Adrenal gland (tissue), 12 donors: ENCODE results near the gene RBM39. TPM values are rescaled to one million over a fixed set of nuclear protein-coding genes. Genes with fewer than 3 reads are reported as not detected.
"Not testable (repeated sequence)": the region's sequence is repeated elsewhere in the genome, so short reads cannot be mapped to it uniquely, and the experiment has no call there.

Experiments
- DNase-seq, 7 donors: peaks; one replicate each; pipeline ENCODE4 v3.0.0-alpha.2; 2019 to 2020
- H3K27ac ChIP-seq, 5 donors: fragments of 200-600 bp; sonication (generic) in 4 of 5; 1 replicate in 3 of 5; 2 replicates in 2 of 5; pipeline versions ENCODE4 v1.5.1 to v1.8.0; 2016 to 2020; ENCODE audit warnings: mild to moderate bottlenecking in 1 of 5
- H3K27me3 ChIP-seq: fragments of 200-600 bp; 2 replicates; pipeline ENCODE4 v1.8.0; 2021
- H3K36me3 ChIP-seq, 2 donors: fragments of 200-600 bp; replicated peaks in 1 of 2; 1 replicate in 1 of 2; 2 replicates in 1 of 2; pipeline versions ENCODE4 v1.5.1 to v1.8.0; 2018 to 2022
- H3K4me1 ChIP-seq, 2 donors: fragments of 200-600 bp; replicated peaks in 1 of 2; 1 replicate in 1 of 2; 2 replicates in 1 of 2; pipeline versions ENCODE4 v1.5.1 to v1.8.0; 2018 to 2021
- H3K4me3 ChIP-seq, 4 donors: fragments of 200-600 bp; sonication (generic) in 3 of 4; one replicate each; pipeline ENCODE4 v1.5.1; 2016 to 2018
- H3K9me3 ChIP-seq, 3 donors: fragments of 200-600 bp; sonication (generic) in 1 of 3; replicated peaks in 1 of 3; 1 replicate in 2 of 3; 2 replicates in 1 of 3; pipeline versions ENCODE4 v1.5.1 to v1.8.0; 2016 to 2021
- CTCF ChIP-seq, 6 experiments: fragments of 450-650 bp in 4 of 6; fragments of 200-600 bp in 2 of 6; sonication (generic) in 1 of 6; IDR thresholded peaks; 1 replicate in 5 of 6; 2 replicates in 1 of 6; pipeline versions ENCODE4 v1.5.1 to v1.8.0; 2016 to 2021; ENCODE audit warnings: antibody characterized with exemption in 6 of 6, mild to moderate bottlenecking in 2 of 6, moderate library complexity in 1 of 6
- POLR2A ChIP-seq, 2 donors: fragments of 450-650 bp; IDR thresholded peaks; one replicate each; pipeline ENCODE4 v1.6.1; 2017; ENCODE audit warnings: antibody characterized with exemption in 2 of 2, mild to moderate bottlenecking in 2 of 2, moderate library complexity in 1 of 2
- WGBS, 4 donors: extraction: QIAGEN DNeasy Blood & Tissue Kit in 2 of 4; methylation state at CpG; one replicate each; pipeline versions ENCODE4 v1.1.5 to v1.1.7; 2013 to 2017; 5-methylcytosine and 5-hydroxymethylcytosine counted together
- intact Hi-C, 2 donors: fragments of 100-400 bp; cut with DNase I; formaldehyde crosslinking; loops; one replicate each; pipeline versions ENCODE4 v1.14.1 to v1.15.0; 2022 to 2023
- polyA plus RNA-seq, 3 donors: library from polyadenylated mRNA; stranded (reverse); fragments of 200-250 nt in 2 of 3; fragments of 350-450 nt in 1 of 3; fragmentation: Illumina TruSeq in 1 of 3; extraction: RNeasy Lipid Tissue Mini Kit (QIAGEN cat#74804) in 1 of 3; gene quantifications; one replicate each; pipeline ENCODE4 v1.2.3, GENCODE V29; 2013 to 2014
- total RNA-seq, 9 donors: library from RNA; depleted of rRNA in 4 of 9; stranded (reverse); fragments of >200 nt in 4 of 9; fragments of 120-200 nt in 1 of 9; fragmentation: NEBNext Ultra II Directional in 1 of 9; extraction: Animal tissue kit (Norgen Biotek cat#: 25700) in 1 of 9; gene quantifications; one replicate each; pipeline versions ENCODE4 v1.1.0 to v1.2.4, GENCODE V29; 2013 to 2023
- donor health status: healthy with polysubstance abuse.
- donor health status: Bipolar disorder and iron deficiency.
- donor health status: DM: yes; HTN: yes; CAD: no.
- donor health status: DM: no; HTN: no; CAD: no.
- donor health status: DM: no; HTN: no; CAD: no.
- donor health status: DM: yes; HTN: yes; CAD: no.

RBM39 gene
- total and polyA plus RNA-seq, 12 donors: 111 to 714 (median 267) TPM

- Histone ChIP-seq H3K27me3 (no peaks in the 10 kb centered on the region), H3K27ac (peak overlapping the region; percentile 34 to 94 (median 93)), H3K9me3 (no peaks in the 10 kb centered on the region), H3K4me3 (no peak overlapping the region), H3K36me3 (no peaks in the 10 kb centered on the region), H3K4me1 (peaks cover 26 to 44% of the 10 kb centered on the region in 2 donors)
- TF ChIP-seq POLR2A (IDR thresholded peaks at IDR 0.05) (peak; percentile 38 to 97), CTCF (IDR thresholded peaks at IDR 0.05) (no peak)
- DNase-seq: peak; percentile 95 to 100 (median 98)
- 18 to 26% (median 22%) methylated on average over 5 of the region's 5 CpGs for WGBS, 4 donors
- intact Hi-C loops: no loop called here
Observed at GRCh38 chr20:35768731-35769664, 26.9 kb upstream of the RBM39 start.

GRCh38 chr20:35767683-35768481, 25.8 kb upstream of the RBM39 start:
- intact Hi-C loops: no loop called here
- Histone ChIP-seq H3K4me3 (no peak overlapping the region), H3K4me1 (peaks cover 22 to 35% of the 10 kb centered on the region in 2 donors), H3K27ac (peak overlapping the region; percentile 34 to 94 (median 93)), H3K9me3 (no peaks in the 10 kb centered on the region), H3K36me3 (no peaks in the 10 kb centered on the region), H3K27me3 (no peaks in the 10 kb centered on the region)
- TF ChIP-seq CTCF (IDR thresholded peaks at IDR 0.05): no peak
- no peak for TF ChIP-seq POLR2A (IDR thresholded peaks at IDR 0.05)
- DNase-seq: peak; percentile 59 to 90 (median 67)
- WGBS, 4 donors: 60 to 70% (median 61%) methylated on average over 9 to 12 of the region's 12 CpGs

- peak overlapping the region in 2 of 5 donors; percentile 93 to 94 for H3K27ac ChIP-seq
- H3K4me1 ChIP-seq: peaks cover 18 to 31% of the 10 kb centered on the region in 2 donors
- H3K4me3 ChIP-seq: no peak overlapping the region
- intact Hi-C loops: no loop called here
- H3K9me3 ChIP-seq: no peaks in the 10 kb centered on the region
- H3K36me3 ChIP-seq: no peaks in the 10 kb centered on the region
- TF ChIP-seq CTCF (IDR thresholded peaks at IDR 0.05) (no peak), POLR2A (IDR thresholded peaks at IDR 0.05) (no peak)
- H3K27me3 ChIP-seq: no peaks in the 10 kb centered on the region
- WGBS, 4 donors: 77 to 83% (median 82%) methylated on average over 4 of the region's 4 CpGs
- DNase-seq: no peak
Observed at GRCh38 chr20:35766843-35767242, 24.8 kb upstream of the RBM39 start.

GRCh38 chr20:35764936-35765335, 22.9 kb upstream of the RBM39 start:
- peaks cover 15 to 19% of the 10 kb centered on the region in 2 donors for H3K4me1 ChIP-seq
- 93 to 100% (median 96%) methylated on average over 1 to 2 of the region's 2 CpGs for WGBS, 4 donors
- intact Hi-C loops, H3K4me3 ChIP-seq, H3K9me3 ChIP-seq, H3K36me3 ChIP-seq, H3K27ac ChIP-seq, H3K27me3 ChIP-seq: not testable (repeated sequence)
- DNase-seq: peak in 1 of 7 donors; percentile 4
